ENCODE data around the gene IFT20. TPM values are rescaled to one million over a fixed set of nuclear protein-coding genes. Genes with fewer than 3 reads are reported as not detected.

IFT20 gene
- total and polyA plus RNA-seq, 2 of the 13 experiments (the other 11 are each of a cell fraction or from before 2014, with no cell fraction given) = 28.0 to 37.8 TPM

DNA sequence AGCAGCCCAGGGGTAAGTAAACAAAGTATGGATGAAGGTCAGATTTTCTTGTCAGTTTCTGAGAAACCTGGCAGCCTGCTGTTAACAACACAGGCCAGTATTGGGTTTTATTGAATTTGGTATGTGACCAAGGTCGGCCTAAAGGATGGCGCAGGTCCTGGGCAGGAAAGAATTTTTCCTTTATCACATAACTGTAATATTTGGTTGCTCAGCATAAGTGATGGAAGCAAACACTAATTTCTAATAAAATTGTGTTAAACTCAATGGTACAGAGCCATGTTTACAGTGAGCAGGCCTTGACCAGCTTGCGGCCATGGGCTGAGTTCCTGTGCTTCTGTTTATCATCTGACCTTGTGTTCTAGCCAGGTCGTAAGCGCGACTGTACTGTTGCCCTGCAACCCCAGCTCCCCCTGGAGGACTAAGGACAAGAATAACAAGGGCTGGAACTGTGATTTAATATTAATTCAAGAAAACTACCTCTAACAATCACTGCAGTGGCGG is 11.5 kb upstream of the IFT20 start (continued):
- 0 out of 2 replicates have a peak, but pooled peaks have one; percentile 47 for TF ChIP-seq ZFP90 (CRISPR knock-in tag; IDR thresholded peaks at IDR 0.05; ENCODE audit: borderline replicate concordance)
- TF ChIP-seq, protein P1, sequence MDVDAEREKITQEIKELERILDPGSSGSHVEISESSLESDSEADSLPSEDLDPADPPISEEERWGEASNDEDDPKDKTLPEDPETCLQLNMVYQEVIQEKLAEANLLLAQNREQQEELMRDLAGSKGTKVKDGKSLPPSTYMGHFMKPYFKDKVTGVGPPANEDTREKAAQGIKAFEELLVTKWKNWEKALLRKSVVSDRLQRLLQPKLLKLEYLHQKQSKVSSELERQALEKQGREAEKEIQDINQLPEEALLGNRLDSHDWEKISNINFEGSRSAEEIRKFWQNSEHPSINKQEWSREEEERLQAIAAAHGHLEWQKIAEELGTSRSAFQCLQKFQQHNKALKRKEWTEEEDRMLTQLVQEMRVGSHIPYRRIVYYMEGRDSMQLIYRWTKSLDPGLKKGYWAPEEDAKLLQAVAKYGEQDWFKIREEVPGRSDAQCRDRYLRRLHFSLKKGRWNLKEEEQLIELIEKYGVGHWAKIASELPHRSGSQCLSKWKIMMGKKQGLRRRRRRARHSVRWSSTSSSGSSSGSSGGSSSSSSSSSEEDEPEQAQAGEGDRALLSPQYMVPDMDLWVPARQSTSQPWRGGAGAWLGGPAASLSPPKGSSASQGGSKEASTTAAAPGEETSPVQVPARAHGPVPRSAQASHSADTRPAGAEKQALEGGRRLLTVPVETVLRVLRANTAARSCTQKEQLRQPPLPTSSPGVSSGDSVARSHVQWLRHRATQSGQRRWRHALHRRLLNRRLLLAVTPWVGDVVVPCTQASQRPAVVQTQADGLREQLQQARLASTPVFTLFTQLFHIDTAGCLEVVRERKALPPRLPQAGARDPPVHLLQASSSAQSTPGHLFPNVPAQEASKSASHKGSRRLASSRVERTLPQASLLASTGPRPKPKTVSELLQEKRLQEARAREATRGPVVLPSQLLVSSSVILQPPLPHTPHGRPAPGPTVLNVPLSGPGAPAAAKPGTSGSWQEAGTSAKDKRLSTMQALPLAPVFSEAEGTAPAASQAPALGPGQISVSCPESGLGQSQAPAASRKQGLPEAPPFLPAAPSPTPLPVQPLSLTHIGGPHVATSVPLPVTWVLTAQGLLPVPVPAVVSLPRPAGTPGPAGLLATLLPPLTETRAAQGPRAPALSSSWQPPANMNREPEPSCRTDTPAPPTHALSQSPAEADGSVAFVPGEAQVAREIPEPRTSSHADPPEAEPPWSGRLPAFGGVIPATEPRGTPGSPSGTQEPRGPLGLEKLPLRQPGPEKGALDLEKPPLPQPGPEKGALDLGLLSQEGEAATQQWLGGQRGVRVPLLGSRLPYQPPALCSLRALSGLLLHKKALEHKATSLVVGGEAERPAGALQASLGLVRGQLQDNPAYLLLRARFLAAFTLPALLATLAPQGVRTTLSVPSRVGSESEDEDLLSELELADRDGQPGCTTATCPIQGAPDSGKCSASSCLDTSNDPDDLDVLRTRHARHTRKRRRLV (CRISPR knock-in tag; IDR thresholded peaks at IDR 0.05) = no peak
- TF ChIP-seq ZNF709 (CRISPR knock-in tag; IDR thresholded peaks at IDR 0.05) = peak; percentile 32; the same call in 1 of the 2 replicates
- TF ChIP-seq STAG1 (CRISPR knock-in tag; IDR thresholded peaks at IDR 0.05) = peak; percentile 80
- TF ChIP-seq FOSL1 (CRISPR knock-in tag; IDR thresholded peaks at IDR 0.05; ENCODE audit: borderline replicate concordance) = no peak
- TF ChIP-seq, protein P2, sequence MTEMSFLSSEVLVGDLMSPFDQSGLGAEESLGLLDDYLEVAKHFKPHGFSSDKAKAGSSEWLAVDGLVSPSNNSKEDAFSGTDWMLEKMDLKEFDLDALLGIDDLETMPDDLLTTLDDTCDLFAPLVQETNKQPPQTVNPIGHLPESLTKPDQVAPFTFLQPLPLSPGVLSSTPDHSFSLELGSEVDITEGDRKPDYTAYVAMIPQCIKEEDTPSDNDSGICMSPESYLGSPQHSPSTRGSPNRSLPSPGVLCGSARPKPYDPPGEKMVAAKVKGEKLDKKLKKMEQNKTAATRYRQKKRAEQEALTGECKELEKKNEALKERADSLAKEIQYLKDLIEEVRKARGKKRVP (CRISPR knock-in tag; IDR thresholded peaks at IDR 0.05) = 0 out of 4 replicates have a peak, but pooled peaks of 1 of the 2 experiments have one; percentile 39
- peak; percentile 33; the same call in 1 of the 2 replicates for TF ChIP-seq ETV5 (CRISPR knock-in tag; IDR thresholded peaks at IDR 0.05; ENCODE audit: borderline replicate concordance)
- TF ChIP-seq KAT8 (CRISPR knock-in tag; IDR thresholded peaks at IDR 0.05) = peak; percentile 68
- TF ChIP-seq, protein P3, sequence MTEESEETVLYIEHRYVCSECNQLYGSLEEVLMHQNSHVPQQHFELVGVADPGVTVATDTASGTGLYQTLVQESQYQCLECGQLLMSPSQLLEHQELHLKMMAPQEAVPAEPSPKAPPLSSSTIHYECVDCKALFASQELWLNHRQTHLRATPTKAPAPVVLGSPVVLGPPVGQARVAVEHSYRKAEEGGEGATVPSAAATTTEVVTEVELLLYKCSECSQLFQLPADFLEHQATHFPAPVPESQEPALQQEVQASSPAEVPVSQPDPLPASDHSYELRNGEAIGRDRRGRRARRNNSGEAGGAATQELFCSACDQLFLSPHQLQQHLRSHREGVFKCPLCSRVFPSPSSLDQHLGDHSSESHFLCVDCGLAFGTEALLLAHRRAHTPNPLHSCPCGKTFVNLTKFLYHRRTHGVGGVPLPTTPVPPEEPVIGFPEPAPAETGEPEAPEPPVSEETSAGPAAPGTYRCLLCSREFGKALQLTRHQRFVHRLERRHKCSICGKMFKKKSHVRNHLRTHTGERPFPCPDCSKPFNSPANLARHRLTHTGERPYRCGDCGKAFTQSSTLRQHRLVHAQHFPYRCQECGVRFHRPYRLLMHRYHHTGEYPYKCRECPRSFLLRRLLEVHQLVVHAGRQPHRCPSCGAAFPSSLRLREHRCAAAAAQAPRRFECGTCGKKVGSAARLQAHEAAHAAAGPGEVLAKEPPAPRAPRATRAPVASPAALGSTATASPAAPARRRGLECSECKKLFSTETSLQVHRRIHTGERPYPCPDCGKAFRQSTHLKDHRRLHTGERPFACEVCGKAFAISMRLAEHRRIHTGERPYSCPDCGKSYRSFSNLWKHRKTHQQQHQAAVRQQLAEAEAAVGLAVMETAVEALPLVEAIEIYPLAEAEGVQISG (CRISPR knock-in tag; IDR thresholded peaks at IDR 0.05) = peak; percentile 56
- peak; percentile 71; the same call in 1 of the 2 replicates for TF ChIP-seq SPEN (CRISPR knock-in tag; IDR thresholded peaks at IDR 0.05; ENCODE audit: low read depth)
- TF ChIP-seq, protein P4, sequence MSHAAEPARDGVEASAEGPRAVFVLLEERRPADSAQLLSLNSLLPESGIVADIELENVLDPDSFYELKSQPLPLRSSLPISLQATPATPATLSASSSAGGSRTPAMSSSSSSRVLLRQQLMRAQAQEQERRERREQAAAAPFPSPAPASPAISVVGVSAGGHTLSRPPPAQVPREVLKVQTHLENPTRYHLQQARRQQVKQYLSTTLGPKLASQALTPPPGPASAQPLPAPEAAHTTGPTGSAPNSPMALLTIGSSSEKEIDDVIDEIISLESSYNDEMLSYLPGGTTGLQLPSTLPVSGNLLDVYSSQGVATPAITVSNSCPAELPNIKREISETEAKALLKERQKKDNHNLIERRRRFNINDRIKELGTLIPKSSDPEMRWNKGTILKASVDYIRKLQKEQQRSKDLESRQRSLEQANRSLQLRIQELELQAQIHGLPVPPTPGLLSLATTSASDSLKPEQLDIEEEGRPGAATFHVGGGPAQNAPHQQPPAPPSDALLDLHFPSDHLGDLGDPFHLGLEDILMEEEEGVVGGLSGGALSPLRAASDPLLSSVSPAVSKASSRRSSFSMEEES (CRISPR knock-in tag; IDR thresholded peaks at IDR 0.05) = peak; percentile 43; the same call in 1 of the 2 replicates
- TF ChIP-seq SOX5 (CRISPR knock-in tag; IDR thresholded peaks at IDR 0.05; ENCODE audit: borderline replicate concordance) = peak; percentile 20; the same call in 1 of the 2 replicates
- TF ChIP-seq PITX1 (CRISPR knock-in tag; IDR thresholded peaks at IDR 0.05) = 0 out of 2 replicates have a peak, but pooled peaks have one; percentile 13
- 0 out of 2 replicates have a peak, but pooled peaks have one; percentile 4 for TF ChIP-seq FOSL2 (CRISPR knock-in tag; IDR thresholded peaks at IDR 0.05)
- peak; percentile 46; the same call in 1 of the 2 replicates for TF ChIP-seq NCOA2 (CRISPR knock-in tag; IDR thresholded peaks at IDR 0.05)
- peak; percentile 65; the same call in 1 of the 2 replicates for TF ChIP-seq ZBTB38 (CRISPR knock-in tag; IDR thresholded peaks at IDR 0.05)
- TF ChIP-seq KDM2A (CRISPR knock-in tag; IDR thresholded peaks at IDR 0.05; ENCODE audit: borderline replicate concordance, low read depth) = peak; percentile 62; the same call in 1 of the 2 replicates
- peak; percentile 88; the same call in 1 of the 2 replicates for TF ChIP-seq FOXK1 (CRISPR knock-in tag; IDR thresholded peaks at IDR 0.05; ENCODE audit: borderline replicate concordance, low read depth)

Data from HepG2 (cell line).